ENCODE data around the gene AMBRA1. TPM values are rescaled to one million over a fixed set of nuclear protein-coding genes. Genes with fewer than 3 reads are reported as not detected.

Gene AMBRA1
- total and polyA plus RNA-seq, 2 donors (not counting 3 experiments of a cell fraction or from before 2014, with no cell fraction given): 18.4 to 32.4 TPM

- FAIRE-seq (no peak), DNase-seq (ENCODE audit: low read depth, low spot score) (no peak)
- no peak overlapping the region for H2AFZ ChIP-seq (ENCODE audit: low read depth, low read length)
- peak; percentile 16 for TF ChIP-seq EZH2 (IDR thresholded peaks at IDR 0.05; ENCODE audit: borderline replicate concordance, low read depth, low read length, severe bottlenecking)
- no peak for TF ChIP-seq JUN (IDR thresholded peaks at IDR 0.05; ENCODE audit: borderline replicate concordance, insufficient read depth, insufficient read length, low read depth)
- no peak for TF ChIP-seq POLR2A (IDR thresholded peaks at IDR 0.05; ENCODE audit: low read depth, low read length)
- peaks cover 23 to 39% of the 10 kb centered on the region in 2 experiments for H3K27me3 ChIP-seq (ENCODE audit: control insufficient read depth in 2 of 2, insufficient read depth in 2 of 2, low read length in 2 of 2)
- dilution Hi-C loops (cut with MboI; ENCODE audit: extremely low pct_ligation_motif_present, low sequenced_read_pairs) (no loop called here), intact Hi-C loops (cut with micrococcal nuclease) (loop anchor here (1.0 to 2.0 kb wide), 4 partner anchors 140 to 312 kb away; partner anchors contain the start of genes ARHGAP1, ATG13, HARBI1 and ZNF408)
- peaks cover 3% of the 10 kb centered on the region for H3K4me1 ChIP-seq (ENCODE audit: control insufficient read depth, extremely low read depth, insufficient read depth, low read length)
- H3K27ac ChIP-seq (ENCODE audit: insufficient read depth, low read depth, low read length): no peak overlapping the region
- H4K20me1 ChIP-seq (replicated peaks; ENCODE audit: control insufficient read depth, extremely low read depth, insufficient read depth, low read length): no peaks in the 10 kb centered on the region
- BruUV-seq (replicated peaks): no TSS peak
- H3K4me2 ChIP-seq (ENCODE audit: insufficient read depth, low read length): no peak overlapping the region
- no peak overlapping the region for H3K4me3 ChIP-seq (replicated peaks in 1 of 3; ENCODE audit: insufficient read depth in 1 of 3, low read depth in 1 of 3, low read length in 3 of 3)
- POLR2A ChIA-PET: interaction anchor here (1.1 kb wide), 1 partner anchor 8 kb away, joined by 5 read pairs; no protein-coding TSS in a partner anchor
- no peaks in the 10 kb centered on the region for H3K36me3 ChIP-seq (ENCODE audit: control insufficient read depth in 2 of 2, extremely low read depth in 1 of 2, insufficient read depth in 2 of 2, low read length in 2 of 2)
- H3K9me1 ChIP-seq (replicated peaks; ENCODE audit: control insufficient read depth, extremely low read depth, insufficient read depth, low read length): no peaks in the 10 kb centered on the region
- CTCF ChIA-PET: interaction anchor here (0.6 to 7.2 kb wide), 30 partner anchors 10 to 229 kb away, joined by 3 to 99 read pairs (median 4); partner anchors contain the start of gene ATG13
- no peaks in the 10 kb centered on the region for H3K79me2 ChIP-seq (ENCODE audit: control insufficient read depth, insufficient read depth, low read length)
- H3K9ac ChIP-seq (replicated peaks; ENCODE audit: extremely low read depth, insufficient read depth, low read length): no peak overlapping the region
- H3K9me3 ChIP-seq (replicated peaks; ENCODE audit: control insufficient read depth, insufficient read depth, low read length): no peaks in the 10 kb centered on the region
Measured at GRCh38 chr11:46388619-46389449, 205.0 kb downstream of the AMBRA1 start.

- no peaks in the 10 kb centered on the region for H4K20me1 ChIP-seq (replicated peaks; ENCODE audit: control insufficient read depth, extremely low read depth, insufficient read depth, low read length)
- no peak overlapping the region for H3K4me2 ChIP-seq (ENCODE audit: insufficient read depth, low read length)
- H3K79me2 ChIP-seq (ENCODE audit: control insufficient read depth, insufficient read depth, low read length): no peaks in the 10 kb centered on the region
- H3K9me1 ChIP-seq (replicated peaks; ENCODE audit: control insufficient read depth, extremely low read depth, insufficient read depth, low read length): no peaks in the 10 kb centered on the region
- H3K27ac ChIP-seq (ENCODE audit: insufficient read depth, low read depth, low read length): no peak overlapping the region
- no TSS peak for BruUV-seq (replicated peaks)
- intact Hi-C loops (cut with micrococcal nuclease): loop anchor here (2.0 kb wide), 2 partner anchors 229 to 313 kb away; partner anchors contain the start of genes ARHGAP1, ATG13, HARBI1 and ZNF408
- H3K4me3 ChIP-seq (replicated peaks in 1 of 3; ENCODE audit: insufficient read depth in 1 of 3, low read depth in 1 of 3, low read length in 3 of 3): no peak overlapping the region
- no peak overlapping the region for H2AFZ ChIP-seq (ENCODE audit: low read depth, low read length)
- no peak overlapping the region for H3K9ac ChIP-seq (replicated peaks; ENCODE audit: extremely low read depth, insufficient read depth, low read length)
- POLR2A ChIA-PET: no interaction called here
- TF ChIP-seq GATA2 (IDR thresholded peaks at IDR 0.05; ENCODE audit: insufficient read depth, insufficient read length, low read depth, low read length): no peak
- TF ChIP-seq POLR2AphosphoS5 (IDR thresholded peaks at IDR 0.05; ENCODE audit: insufficient read depth, low read depth, low read length): no peak
- TF ChIP-seq EZH2 (IDR thresholded peaks at IDR 0.05; ENCODE audit: borderline replicate concordance, low read depth, low read length, severe bottlenecking): peak; percentile 9
- DNase-seq (ENCODE audit: low read depth, low spot score) (no peak), FAIRE-seq (no peak)
- dilution Hi-C loops (cut with MboI; ENCODE audit: extremely low pct_ligation_motif_present, low sequenced_read_pairs): no loop called here
- H3K36me3 ChIP-seq (ENCODE audit: control insufficient read depth in 2 of 2, extremely low read depth in 1 of 2, insufficient read depth in 2 of 2, low read length in 2 of 2): no peaks in the 10 kb centered on the region
- H3K4me1 ChIP-seq (ENCODE audit: control insufficient read depth, extremely low read depth, insufficient read depth, low read length): peaks cover 3% of the 10 kb centered on the region
- H3K27me3 ChIP-seq (ENCODE audit: control insufficient read depth in 2 of 2, insufficient read depth in 2 of 2, low read length in 2 of 2): peaks cover 23 to 35% of the 10 kb centered on the region in 2 experiments
- CTCF ChIA-PET: interaction anchor here (0.8 to 7.2 kb wide), 22 partner anchors 10 to 230 kb away, joined by 3 to 99 read pairs (median 4); partner anchors contain the start of genes ATG13 and DGKZ
- H3K9me3 ChIP-seq (replicated peaks; ENCODE audit: control insufficient read depth, insufficient read depth, low read length): no peaks in the 10 kb centered on the region
Measured at GRCh38 chr11:46387919-46388618, 205.8 kb downstream of the AMBRA1 start.
